Natural killer cell (primary cell): ENCODE data around the gene RBFA. TPM values are rescaled to one million over a fixed set of nuclear protein-coding genes. Genes with fewer than 3 reads are reported as not detected.
A peak's percentile ranks its signal among the peaks of the same experiment; 100 is the strongest.

ENCODE experiments used
- ATAC-seq, 3 donors: fragments of 150-1000 bp in 2 of 3; fragments of 200-7000 bp in 1 of 3; cut with Tn5 transposase; 1 replicate in 1 of 3; 2 replicates in 2 of 3; pipeline ENCODE4 v1.10.0; 2021; ENCODE audit warnings: mild to moderate bottlenecking in 2 of 3, moderate library complexity in 2 of 3
- DNase-seq, 2 donors: peaks; one replicate each; pipeline versions ENCODE4 v3.0.0 to v3.0.0-alpha.2; 2013 to 2021; ENCODE audit warnings: mixed read lengths in 1 of 2
- H3K27ac ChIP-seq: one replicate; pipeline ENCODE4 v1.5.1; 2013; ENCODE audit warnings: mild to moderate bottlenecking, low read length
- H3K27me3 ChIP-seq: one replicate; pipeline ENCODE4 v1.6.1; 2013; ENCODE audit warnings: low read length; ENCODE audit not compliant: control insufficient read depth, insufficient read depth
- H3K36me3 ChIP-seq: one replicate; pipeline ENCODE4 v1.6.1; 2013; ENCODE audit warnings: low read length; ENCODE audit not compliant: control insufficient read depth, insufficient read depth
- H3K4me1 ChIP-seq: one replicate; pipeline ENCODE4 v1.6.1; 2013; ENCODE audit warnings: low read length; ENCODE audit not compliant: control insufficient read depth, insufficient read depth
- H3K4me3 ChIP-seq: one replicate; pipeline ENCODE4 v1.5.1; 2013; ENCODE audit warnings: low read length
- H3K9me3 ChIP-seq: one replicate; pipeline ENCODE4 v1.6.1; 2013; ENCODE audit warnings: low read length; ENCODE audit not compliant: control insufficient read depth, insufficient read depth
- H3K27ac Mint-ChIP-seq, 2 donors: one replicate each; pipeline ENCODE4 v1.8.0; 2022; ENCODE audit warnings: mild to moderate bottlenecking in 2 of 2, mixed read lengths in 2 of 2, moderate library complexity in 1 of 2
- H3K27me3 Mint-ChIP-seq, 2 donors: one replicate each; pipeline ENCODE4 v1.8.0; 2022; ENCODE audit warnings: low read depth in 2 of 2, mixed read lengths in 2 of 2
- H3K36me3 Mint-ChIP-seq: one replicate; pipeline ENCODE4 v1.8.0; 2022; ENCODE audit warnings: mixed read lengths
- H3K4me1 Mint-ChIP-seq, 2 donors: one replicate each; pipeline ENCODE4 v1.8.0; 2022; ENCODE audit warnings: mixed read lengths in 2 of 2
- H3K4me3 Mint-ChIP-seq: one replicate; pipeline ENCODE4 v1.8.0; 2022; ENCODE audit warnings: mild to moderate bottlenecking, moderate library complexity, mixed read lengths
- H3K9me3 Mint-ChIP-seq, 2 donors: one replicate each; pipeline ENCODE4 v1.8.0; 2022; ENCODE audit warnings: mixed read lengths in 2 of 2
- CTCF ChIP-seq: fragments of 200-600 bp; IDR thresholded peaks from one replicate; pipeline ENCODE4 v1.8.0; 2022; ENCODE audit warnings: antibody characterized with exemption
- WGBS: methylation state at CpG from one replicate; pipeline ENCODE4 v1.1.7; 2013; ENCODE audit warnings: missing lambda C conversion rate; ENCODE audit not compliant: insufficient coverage; 5-methylcytosine and 5-hydroxymethylcytosine counted together
- intact Hi-C: fragments of 100-400 bp; cut with micrococcal nuclease; formaldehyde crosslinking; loops from one replicate; pipeline ENCODE4 v1.14.2; 2022
- total RNA-seq, 4 donors: library from RNA; stranded (reverse); fragments of 120-200 nt in 1 of 4; gene quantifications; one replicate each; pipeline versions ENCODE4 v1.2.3 to v1.2.4, GENCODE V29; 2013 to 2022

RBFA gene
- total RNA-seq, 3 donors from 2014 or later (not counting 1 experiment from before 2014, with no cell fraction given): 11.9 to 17.7 (median 12.4) TPM

- Histone ChIP-seq H3K27me3 (no peaks in the 10 kb centered on the region), H3K27ac (no peak overlapping the region), H3K4me3 (no peak overlapping the region), H3K4me1 (peaks cover 8% of the 10 kb centered on the region), H3K9me3 (peaks cover 14% of the 10 kb centered on the region), H3K36me3 (no peaks in the 10 kb centered on the region)
- Mint-ChIP-seq H3K9me3 (peaks cover 2 to 9% of the 10 kb centered on the region in 2 donors), H3K36me3 (peaks cover 31% of the 10 kb centered on the region), H3K4me3 (no peak overlapping the region), H3K4me1 (peaks cover 14 to 18% of the 10 kb centered on the region in 2 donors), H3K27ac (no peak overlapping the region), H3K27me3 (no peaks in the 10 kb centered on the region)
- 100% methylated on average over 1 of the region's 1 CpG for WGBS
- no peak for ATAC-seq
- DNase-seq: no peak
- TF ChIP-seq CTCF: no peak
- intact Hi-C loops: loop anchor here (5.0 kb wide), 2 partner anchors 77 to 78 kb away; partner anchors contain the start of genes ADNP2 and SLC66A2
These were observed 4.5 kb upstream of the RBFA start for GRCh38 chr18:80029690-80030089.

- Histone ChIP-seq H3K36me3 (peaks cover 6% of the 10 kb centered on the region), H3K27ac (peak overlapping the region; percentile 90), H3K4me3 (peak overlapping the region; percentile 58), H3K27me3 (no peaks in the 10 kb centered on the region), H3K9me3 (no peaks in the 10 kb centered on the region), H3K4me1 (peaks cover 15% of the 10 kb centered on the region)
- intact Hi-C loops: loop anchor here (1.0 to 5.0 kb wide), 4 partner anchors 45 to 354 kb away; partner anchors contain the start of genes ADNP2, CTDP1, SLC66A2 and TXNL4A
- H3K36me3 Mint-ChIP-seq: peaks cover 8% of the 10 kb centered on the region
- DNase-seq: peak; percentile 66 to 86
- ATAC-seq: peak; percentile 15 to 39 (median 27)
- TF ChIP-seq CTCF: no peak
- WGBS: 4% methylated on average over 88 of the region's 90 CpGs
- H3K9me3 Mint-ChIP-seq: no peaks in the 10 kb centered on the region
- peak overlapping the region; percentile 93 to 98 for H3K27ac Mint-ChIP-seq
- no peaks in the 10 kb centered on the region for H3K27me3 Mint-ChIP-seq
- peak overlapping the region; percentile 95 for H3K4me3 Mint-ChIP-seq
- peaks cover 30% of the 10 kb centered on the region in 2 donors for H3K4me1 Mint-ChIP-seq
These were observed 810 bp upstream of the RBFA start for GRCh38 chr18:80033181-80034067.

- ATAC-seq (no peak), DNase-seq (no peak)
- no peak for TF ChIP-seq CTCF
- H3K36me3 ChIP-seq: peaks cover 6% of the 10 kb centered on the region
- H3K27me3 ChIP-seq: no peaks in the 10 kb centered on the region
- peak overlapping the region; percentile 59 for H3K27ac ChIP-seq
- H3K9me3 ChIP-seq: no peaks in the 10 kb centered on the region
- 22% methylated on average over 8 of the region's 8 CpGs for WGBS
- Mint-ChIP-seq H3K9me3 (no peaks in the 10 kb centered on the region), H3K27me3 (no peaks in the 10 kb centered on the region), H3K36me3 (peaks cover under 1% of the 10 kb centered on the region), H3K4me3 (peak overlapping the region; percentile 95), H3K27ac (peak overlapping the region; percentile 93 to 98), H3K4me1 (peaks cover 30% of the 10 kb centered on the region in 2 donors)
- peak overlapping the region; percentile 71 for H3K4me3 ChIP-seq
- peaks cover 15% of the 10 kb centered on the region for H3K4me1 ChIP-seq
- intact Hi-C loops: loop anchor here (1.0 to 5.0 kb wide), 3 partner anchors 72 to 356 kb away; partner anchors contain the start of genes ADNP2, CTDP1 and SLC66A2
These were observed 695 bp downstream of the RBFA start for GRCh38 chr18:80034852-80035406.
